ENCODE data around the gene FOXL2.

FOXL2 gene

DNA sequence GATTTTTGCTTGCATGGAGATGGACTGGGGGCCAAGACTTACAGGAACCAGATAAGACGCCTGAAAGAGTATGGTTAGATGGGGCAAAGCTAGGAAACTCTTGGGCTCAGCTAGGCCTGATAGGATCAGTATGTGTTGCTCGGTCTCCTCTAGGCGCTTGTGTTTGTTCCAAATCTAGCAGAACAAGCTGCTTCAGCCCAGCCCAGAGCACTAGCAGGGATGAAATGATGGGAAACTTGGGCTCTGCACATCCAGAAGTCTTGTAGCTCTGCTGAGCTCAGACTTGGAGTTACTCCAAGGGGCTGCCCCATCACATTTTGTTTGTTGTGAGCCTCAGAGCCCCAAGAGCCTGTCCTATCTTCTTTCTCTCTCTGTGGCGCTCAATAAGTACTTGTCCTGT, 34.7 kb downstream of the FOXL2 start:
- Histone ChIP-seq H3K27me3 (replicated peaks; ENCODE audit: control insufficient read depth, insufficient read depth, low read length) (no peaks in the 10 kb centered on the region; the same call in 1 of the 2 replicates), H3K36me3 (ENCODE audit: control insufficient read depth, insufficient read depth, low read length) (no peaks in the 10 kb centered on the region), H3K4me3 (replicated peaks; ENCODE audit: low read depth, low read length) (no peak overlapping the region)
- TF ChIP-seq, protein P1, sequence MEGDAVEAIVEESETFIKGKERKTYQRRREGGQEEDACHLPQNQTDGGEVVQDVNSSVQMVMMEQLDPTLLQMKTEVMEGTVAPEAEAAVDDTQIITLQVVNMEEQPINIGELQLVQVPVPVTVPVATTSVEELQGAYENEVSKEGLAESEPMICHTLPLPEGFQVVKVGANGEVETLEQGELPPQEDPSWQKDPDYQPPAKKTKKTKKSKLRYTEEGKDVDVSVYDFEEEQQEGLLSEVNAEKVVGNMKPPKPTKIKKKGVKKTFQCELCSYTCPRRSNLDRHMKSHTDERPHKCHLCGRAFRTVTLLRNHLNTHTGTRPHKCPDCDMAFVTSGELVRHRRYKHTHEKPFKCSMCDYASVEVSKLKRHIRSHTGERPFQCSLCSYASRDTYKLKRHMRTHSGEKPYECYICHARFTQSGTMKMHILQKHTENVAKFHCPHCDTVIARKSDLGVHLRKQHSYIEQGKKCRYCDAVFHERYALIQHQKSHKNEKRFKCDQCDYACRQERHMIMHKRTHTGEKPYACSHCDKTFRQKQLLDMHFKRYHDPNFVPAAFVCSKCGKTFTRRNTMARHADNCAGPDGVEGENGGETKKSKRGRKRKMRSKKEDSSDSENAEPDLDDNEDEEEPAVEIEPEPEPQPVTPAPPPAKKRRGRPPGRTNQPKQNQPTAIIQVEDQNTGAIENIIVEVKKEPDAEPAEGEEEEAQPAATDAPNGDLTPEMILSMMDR (IDR thresholded peaks at IDR 0.05; ENCODE audit: insufficient read depth, low read length, poor library complexity, severe bottlenecking): no peak
- DNase-seq (ENCODE audit: extremely low read depth, insufficient read length): no peak

DNA sequence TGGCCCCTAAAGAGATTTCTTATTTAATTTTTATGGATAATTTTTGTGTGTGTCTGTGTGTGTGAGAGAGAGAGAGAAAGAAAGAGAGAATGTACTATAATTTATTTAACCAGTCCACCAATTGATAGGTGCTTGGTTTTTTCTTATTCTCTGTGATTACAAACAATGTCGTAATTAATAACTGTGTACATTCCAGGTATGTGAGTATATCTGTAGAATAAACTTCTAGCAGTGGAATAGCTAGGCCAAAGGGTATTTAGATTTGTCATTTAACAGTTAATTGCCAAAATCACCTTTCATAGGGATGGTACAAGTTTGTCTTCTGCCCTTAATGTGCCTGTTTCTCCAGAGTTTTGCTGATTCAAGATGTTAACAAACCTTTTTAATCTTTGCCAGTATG, 35.3 kb downstream of the FOXL2 start:
- no peaks in the 10 kb centered on the region; the same call in 1 of the 2 replicates for H3K27me3 ChIP-seq (replicated peaks; ENCODE audit: control insufficient read depth, insufficient read depth, low read length)
- no peak for DNase-seq (ENCODE audit: extremely low read depth, insufficient read length)
- H3K36me3 ChIP-seq (ENCODE audit: control insufficient read depth, insufficient read depth, low read length): no peaks in the 10 kb centered on the region
- TF ChIP-seq, protein P1 (IDR thresholded peaks at IDR 0.05; ENCODE audit: insufficient read depth, low read length, poor library complexity, severe bottlenecking): no peak
- H3K4me3 ChIP-seq (replicated peaks; ENCODE audit: low read depth, low read length): no peak overlapping the region

DNA sequence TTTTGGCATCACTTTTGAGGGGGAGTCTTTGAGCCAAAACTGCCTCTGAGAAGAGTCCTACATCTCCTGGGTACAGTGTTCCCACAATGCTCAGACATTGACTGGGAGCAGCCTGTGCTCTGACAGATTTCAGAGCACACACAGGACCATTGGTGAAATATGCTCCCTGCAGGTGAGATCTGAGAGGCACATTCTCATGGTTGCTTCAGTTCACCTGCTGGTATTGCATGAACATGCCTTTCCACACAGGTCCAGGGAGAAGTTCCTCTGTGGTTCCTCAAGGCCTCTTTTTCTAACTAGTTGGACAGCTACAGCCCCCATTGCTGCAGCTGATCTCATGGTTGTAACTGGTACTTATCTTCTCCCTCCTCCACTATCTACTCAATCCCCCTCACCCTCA, 37.0 kb downstream of the FOXL2 start:
- no peaks in the 10 kb centered on the region; the same call in 1 of the 2 replicates for H3K27me3 ChIP-seq (replicated peaks; ENCODE audit: control insufficient read depth, insufficient read depth, low read length)
- no peaks in the 10 kb centered on the region for H3K36me3 ChIP-seq (ENCODE audit: control insufficient read depth, insufficient read depth, low read length)
- no peak overlapping the region for H3K4me3 ChIP-seq (replicated peaks; ENCODE audit: low read depth, low read length)
- TF ChIP-seq, protein P1 (IDR thresholded peaks at IDR 0.05; ENCODE audit: insufficient read depth, low read length, poor library complexity, severe bottlenecking): no peak
- DNase-seq (ENCODE audit: extremely low read depth, insufficient read length): no peak

DNA sequence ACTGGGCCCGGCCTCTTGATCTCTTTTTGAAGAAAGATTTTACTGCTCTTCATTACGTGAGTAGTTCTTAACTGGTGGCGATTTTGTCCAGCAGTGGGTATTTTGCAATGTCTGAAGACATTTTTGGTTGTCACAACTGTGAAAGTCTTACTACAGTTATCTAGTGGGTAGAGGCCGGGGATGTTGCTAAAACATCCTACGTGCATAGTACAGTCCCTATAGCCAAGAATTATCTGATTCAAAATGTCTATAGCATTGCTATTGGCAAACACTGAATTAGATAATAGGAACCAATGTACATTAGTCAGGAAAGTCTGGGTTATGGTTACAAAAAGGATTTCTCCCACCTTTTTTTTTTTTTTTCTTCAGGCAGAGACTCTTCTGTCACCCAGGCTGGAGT, 38.1 kb downstream of the FOXL2 start:
- Histone ChIP-seq H3K36me3 (ENCODE audit: control insufficient read depth, insufficient read depth, low read length) (no peaks in the 10 kb centered on the region), H3K4me3 (replicated peaks; ENCODE audit: low read depth, low read length) (no peak overlapping the region), H3K27me3 (replicated peaks; ENCODE audit: control insufficient read depth, insufficient read depth, low read length) (no peaks in the 10 kb centered on the region)
- TF ChIP-seq, protein P1 (IDR thresholded peaks at IDR 0.05; ENCODE audit: insufficient read depth, low read length, poor library complexity, severe bottlenecking): no peak
- no peak for DNase-seq (ENCODE audit: extremely low read depth, insufficient read length)

DNA sequence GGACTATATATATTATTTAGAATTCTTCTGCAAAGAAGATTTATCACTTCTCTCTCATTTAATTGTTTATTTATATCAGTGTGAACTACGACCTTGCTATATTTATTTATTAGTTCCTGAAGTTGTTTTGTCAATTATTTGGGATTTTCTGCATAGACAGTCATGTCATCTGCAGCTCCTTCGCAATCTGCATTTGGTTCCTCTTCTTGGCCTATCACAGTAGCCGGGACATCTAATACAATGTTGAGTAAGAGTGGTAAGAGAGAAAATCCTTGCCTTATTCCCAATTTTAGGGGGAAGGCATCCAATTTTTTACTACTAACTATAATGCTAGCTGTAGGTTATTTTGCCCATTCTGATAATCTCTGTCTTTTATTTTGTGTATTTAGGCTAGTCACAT, 39.4 kb downstream of the FOXL2 start:
- TF ChIP-seq, protein P1 (IDR thresholded peaks at IDR 0.05; ENCODE audit: insufficient read depth, low read length, poor library complexity, severe bottlenecking): no peak
- no peaks in the 10 kb centered on the region for H3K27me3 ChIP-seq (replicated peaks; ENCODE audit: control insufficient read depth, insufficient read depth, low read length)
- no peak for DNase-seq (ENCODE audit: extremely low read depth, insufficient read length)

DNA sequence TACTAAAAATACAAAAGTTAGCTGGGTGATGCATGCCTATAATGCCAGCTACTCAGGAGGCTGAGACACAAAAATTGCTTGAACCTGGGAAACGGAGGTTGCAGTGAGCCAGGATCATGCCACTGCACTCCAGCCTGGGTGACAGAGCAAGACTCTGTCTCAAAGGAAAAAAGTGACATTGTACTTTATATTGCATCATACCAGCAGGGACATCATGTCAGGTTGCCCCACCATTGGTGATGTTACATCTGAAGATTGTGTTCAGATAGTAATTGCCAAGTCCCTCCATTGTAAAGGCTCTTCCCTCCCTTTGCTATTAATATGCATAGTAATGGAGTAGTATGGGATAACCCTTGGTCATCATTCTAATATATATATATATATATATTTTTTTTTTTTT, 44.8 kb downstream of the FOXL2 start:
- no peak for DNase-seq (ENCODE audit: extremely low read depth, insufficient read length)
- TF ChIP-seq, protein P1 (IDR thresholded peaks at IDR 0.05; ENCODE audit: insufficient read depth, low read length, poor library complexity, severe bottlenecking): no peak
- no peaks in the 10 kb centered on the region for H3K36me3 ChIP-seq (ENCODE audit: control insufficient read depth, insufficient read depth, low read length)
- H3K27me3 ChIP-seq (replicated peaks; ENCODE audit: control insufficient read depth, insufficient read depth, low read length): no peaks in the 10 kb centered on the region
- H3K4me3 ChIP-seq (replicated peaks; ENCODE audit: low read depth, low read length): no peak overlapping the region

More for the DNA sequence above, 39.4 kb downstream of the FOXL2 start:
- Histone ChIP-seq H3K36me3 (ENCODE audit: control insufficient read depth, insufficient read depth, low read length) (no peaks in the 10 kb centered on the region), H3K4me3 (replicated peaks; ENCODE audit: low read depth, low read length) (no peak overlapping the region)

All from GM06990 (cell line).